Gastroesophageal sphincter (tissue), 3 donors: Measurements from ENCODE around the gene LOC101059915.

Experiments
- CTCF ChIP-seq, 4 experiments: fragments of 200-600 bp in 2 of 4; fragments of 450-650 bp in 2 of 4; sonication (generic) in 1 of 4; IDR thresholded peaks; one replicate each; pipeline ENCODE4 v1.5.1; 2017 to 2019; ENCODE audit warnings: antibody characterized with exemption in 4 of 4, mild to moderate bottlenecking in 2 of 4, moderate library complexity in 2 of 4
- POLR2A ChIP-seq, 2 donors: fragments of 450-650 bp; IDR thresholded peaks; one replicate each; pipeline ENCODE4 v1.6.1; 2017; ENCODE audit warnings: antibody characterized with exemption in 2 of 2, mild to moderate bottlenecking in 2 of 2, moderate library complexity in 1 of 2
- POLR2AphosphoS5 ChIP-seq: sonication (generic); formaldehyde crosslinking; IDR thresholded peaks from one replicate; pipeline ENCODE4 v1.6.1; 2017; ENCODE audit warnings: antibody characterized with exemption

- TF ChIP-seq CTCF (IDR thresholded peaks at IDR 0.05) (no peak), POLR2A (IDR thresholded peaks at IDR 0.05) (no peak), POLR2AphosphoS5 (no peak)
Observed at GRCh38 chrX:71637253-71637618, 30.1 kb upstream of the LOC101059915 start.
